Measurements from ENCODE around the gene LIPC. TPM values are rescaled to one million over a fixed set of nuclear protein-coding genes. Genes with fewer than 3 reads are reported as not detected.

The LIPC gene
- total and polyA plus RNA-seq, 10 of the 15 experiments (the other 5 are each of a cell fraction or from before 2014, with no cell fraction given): 0.06 to 0.31 (median 0.16) TPM; not detected in 1

GRCh38 chr15:58517682-58518525 is 86.1 kb downstream of the LIPC start (continued):
- TF ChIP-seq SMAD5 (IDR thresholded peaks at IDR 0.05; ENCODE audit: low read depth) (no peak), ZBTB33 (IDR thresholded peaks at IDR 0.05) (no peak), DPF2 (IDR thresholded peaks at IDR 0.05) (peak; percentile 44; the same call in 1 of the 2 replicates), WRNIP1 (IDR thresholded peaks at IDR 0.05; ENCODE audit: borderline replicate concordance, low read depth, low read length) (no peak), IKZF2 (IDR thresholded peaks at IDR 0.05) (peak; percentile 37 to 68; a peak in 3 of 4 replicates), GATAD2B (conservative IDR thresholded peaks at IDR 0.05; ENCODE audit: low read depth) (peak; percentile 59), TCF3 (IDR thresholded peaks at IDR 0.05; ENCODE audit: borderline replicate concordance, insufficient read depth, low read depth, low read length) (no peak), NFIC (IDR thresholded peaks at IDR 0.05; ENCODE audit: low read depth, low read length) (peak; percentile 30; the same call in 1 of the 2 replicates), BHLHE40 (IDR thresholded peaks at IDR 0.05; ENCODE audit: borderline replicate concordance in 1 of 2, low read depth in 2 of 2, low read length in 1 of 2) (peak; percentile 58 to 63; a peak in 1 of 4 replicates), BCLAF1 (IDR thresholded peaks at IDR 0.05) (no peak), SIN3A (IDR thresholded peaks at IDR 0.05; ENCODE audit: low read depth, low read length) (no peak), SMC3 (IDR thresholded peaks at IDR 0.05; ENCODE audit: borderline replicate concordance, low read length) (no peak), SPI1 (IDR thresholded peaks at IDR 0.05; ENCODE audit: borderline replicate concordance, insufficient read depth, low read depth, low read length) (peak; percentile 63), YY1 (IDR thresholded peaks at IDR 0.05; ENCODE audit: low read depth, low read length) (0 out of 2 replicates have a peak, but pooled peaks have one; percentile 13), MTA2 (IDR thresholded peaks at IDR 0.05; ENCODE audit: low read depth) (peak; percentile 73), ZNF592 (IDR thresholded peaks at IDR 0.05) (peak; percentile 76), ZNF24 (IDR thresholded peaks at IDR 0.05) (0 out of 2 replicates have a peak, but pooled peaks have one; percentile 6)

All from GM12878 (cell line).